NCI-H524 (cell line): ENCODE data around the gene SOCS2.
"Not testable (repeated sequence)": the region's sequence is repeated elsewhere in the genome, so short reads cannot be mapped to it uniquely, and the experiment has no call there.

ENCODE experiments used
- DNase-seq, 2 experiments: peaks; one replicate each; lab custom pipeline; 2025; lab: John Stamatoyannopoulos, UW

SOCS2 gene

GRCh38 chr12:93571925-93572711 lies at the start of gene SOCS2:
Gene SOCS2, plus strand, starts transcription at chr12:93572675. Its CDS starts 223 bp downstream, at chr12:93572898.
- DNase-seq, result peak; percentile 3 to 47

GRCh38 chr12:93524386-93525133 lies 47.9 kb upstream of the SOCS2 start:
- DNase-seq, result no peak

- DNase-seq, result no peak
Measured at GRCh38 chr12:93526786-93527428, 45.6 kb upstream of the SOCS2 start.

- no peak for DNase-seq
Measured at GRCh38 chr12:93530358-93530757, 42.1 kb upstream of the SOCS2 start.

- no peak for DNase-seq
Measured at GRCh38 chr12:93533310-93533709, 39.2 kb upstream of the SOCS2 start.

GRCh38 chr12:93536111-93536765 lies 36.2 kb upstream of the SOCS2 start:
- DNase-seq, result no peak

GRCh38 chr12:93536766-93537488 lies 35.5 kb upstream of the SOCS2 start:
- no peak for DNase-seq

- DNase-seq, result no peak
Measured at GRCh38 chr12:93537769-93538168, 34.7 kb upstream of the SOCS2 start.

GRCh38 chr12:93539821-93540220 lies 32.7 kb upstream of the SOCS2 start:
- no peak for DNase-seq

GRCh38 chr12:93540466-93540865 lies 32.0 kb upstream of the SOCS2 start:
- DNase-seq, result no peak

- no peak for DNase-seq
Measured at GRCh38 chr12:93541578-93542225, 30.8 kb upstream of the SOCS2 start.

GRCh38 chr12:93547778-93548177 lies 24.7 kb upstream of the SOCS2 start:
- no peak for DNase-seq

GRCh38 chr12:93549174-93549573 lies 23.3 kb upstream of the SOCS2 start:
- no peak for DNase-seq

- no peak for DNase-seq
Measured at GRCh38 chr12:93550748-93551611, 21.5 kb upstream of the SOCS2 start.

GRCh38 chr12:93552427-93552826 lies 20.0 kb upstream of the SOCS2 start:
- DNase-seq, result no peak

- DNase-seq, result not testable (repeated sequence)
Measured at GRCh38 chr12:93557879-93558278, 14.6 kb upstream of the SOCS2 start.

- DNase-seq, result not testable (repeated sequence)
Measured at GRCh38 chr12:93558685-93559084, 13.8 kb upstream of the SOCS2 start.

GRCh38 chr12:93563807-93564538 lies 8.5 kb upstream of the SOCS2 start:
- no peak for DNase-seq

- DNase-seq, result no peak
Measured at GRCh38 chr12:93565760-93566159, 6.7 kb upstream of the SOCS2 start.
